Measurements from ENCODE around the gene SP140. TPM values are rescaled to one million over a fixed set of nuclear protein-coding genes. Genes with fewer than 3 reads are reported as not detected.

SP140 gene
- total and polyA plus RNA-seq, 9 of the 15 experiments (the other 6 are each of a cell fraction or from before 2014, with no cell fraction given), result 0.04 to 1.1 (median 0.57) TPM; not detected in 1

DNA sequence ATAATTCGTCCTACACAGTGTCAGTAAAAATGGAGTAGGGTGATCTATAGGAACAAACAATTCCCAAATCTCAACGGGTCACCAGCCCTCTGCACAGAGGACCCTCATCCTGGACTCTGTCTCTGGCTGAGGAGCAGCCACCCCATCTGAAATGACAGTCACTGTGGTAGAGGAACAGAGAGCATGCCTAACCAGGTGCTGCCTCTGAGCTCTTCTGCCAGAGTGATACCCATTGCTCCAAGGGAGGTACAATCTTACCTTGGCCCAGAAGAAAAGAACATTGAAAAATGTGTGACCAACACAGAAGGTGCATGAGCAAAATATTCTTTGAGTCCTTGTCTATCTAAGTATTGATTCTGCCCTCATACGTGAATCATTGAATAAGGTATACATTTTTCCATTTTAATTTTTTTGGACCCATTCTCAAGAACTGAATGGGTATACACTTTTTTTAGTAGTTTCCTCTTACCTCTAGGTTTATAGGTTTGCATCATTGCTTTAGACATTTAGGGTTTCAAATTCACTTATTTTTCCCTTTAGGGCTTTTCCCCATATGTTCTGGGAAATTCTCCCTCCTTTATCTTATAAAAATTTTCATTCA lies 8.7 kb downstream of the SP140 start:
- Histone ChIP-seq H3K9me1 (ENCODE audit: control insufficient read depth, insufficient read depth, low read length) (no peaks in the 10 kb centered on the region), H3K79me2 (ENCODE audit: control insufficient read depth, insufficient read depth, low read length) (no peaks in the 10 kb centered on the region), H3K4me3 (no peak overlapping the region), H3K27ac (ENCODE audit: extremely low read depth, low read depth, low read length) (no peak overlapping the region), H3K9me3 (replicated peaks; ENCODE audit: control insufficient read depth, insufficient read depth, low read depth, low read length) (peaks cover 4% of the 10 kb centered on the region), H3K4me1 (replicated peaks in 1 of 2; ENCODE audit: control insufficient read depth in 2 of 2, insufficient read depth in 2 of 2, low read length in 2 of 2) (no peaks in the 10 kb centered on the region), H3K4me2 (ENCODE audit: insufficient read depth, low read length) (no peak overlapping the region), H3K36me3 (ENCODE audit: control insufficient read depth, insufficient read depth, low read length) (no peaks in the 10 kb centered on the region), H3K9ac (ENCODE audit: insufficient read depth in 1 of 2, low read depth in 2 of 2, low read length in 2 of 2) (no peak overlapping the region), H3K27me3 (ENCODE audit: control insufficient read depth in 2 of 2, insufficient read depth in 2 of 2, low read length in 2 of 2) (no peaks in the 10 kb centered on the region), H4K20me1 (replicated peaks; ENCODE audit: control insufficient read depth, insufficient read depth, low read length) (no peaks in the 10 kb centered on the region), H2AFZ (ENCODE audit: low read depth, low read length) (no peak overlapping the region)
- WGBS (ENCODE audit: insufficient coverage, low coverage, missing lambda C conversion rate), result 2% methylated on average over 3 of the region's 3 CpGs
- no peak for DNase-seq (ENCODE audit: extremely low read depth in 1 of 4, low spot score in 3 of 4)
- in situ Hi-C loops (cut with MboI) (no loop called here), intact Hi-C loops (cut with micrococcal nuclease) (no loop called here)
- CTCF ChIA-PET (ENCODE audit: low intra/inter-chr PET ratio), result no interaction called here
- POLR2A ChIA-PET, result no interaction called here
- no peak for ATAC-seq
- BruUV-seq (replicated peaks), result no TSS peak
- FAIRE-seq, result no peak
- TF ChIP-seq, protein P1, sequence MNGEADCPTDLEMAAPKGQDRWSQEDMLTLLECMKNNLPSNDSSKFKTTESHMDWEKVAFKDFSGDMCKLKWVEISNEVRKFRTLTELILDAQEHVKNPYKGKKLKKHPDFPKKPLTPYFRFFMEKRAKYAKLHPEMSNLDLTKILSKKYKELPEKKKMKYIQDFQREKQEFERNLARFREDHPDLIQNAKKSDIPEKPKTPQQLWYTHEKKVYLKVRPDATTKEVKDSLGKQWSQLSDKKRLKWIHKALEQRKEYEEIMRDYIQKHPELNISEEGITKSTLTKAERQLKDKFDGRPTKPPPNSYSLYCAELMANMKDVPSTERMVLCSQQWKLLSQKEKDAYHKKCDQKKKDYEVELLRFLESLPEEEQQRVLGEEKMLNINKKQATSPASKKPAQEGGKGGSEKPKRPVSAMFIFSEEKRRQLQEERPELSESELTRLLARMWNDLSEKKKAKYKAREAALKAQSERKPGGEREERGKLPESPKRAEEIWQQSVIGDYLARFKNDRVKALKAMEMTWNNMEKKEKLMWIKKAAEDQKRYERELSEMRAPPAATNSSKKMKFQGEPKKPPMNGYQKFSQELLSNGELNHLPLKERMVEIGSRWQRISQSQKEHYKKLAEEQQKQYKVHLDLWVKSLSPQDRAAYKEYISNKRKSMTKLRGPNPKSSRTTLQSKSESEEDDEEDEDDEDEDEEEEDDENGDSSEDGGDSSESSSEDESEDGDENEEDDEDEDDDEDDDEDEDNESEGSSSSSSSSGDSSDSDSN (IDR thresholded peaks at IDR 0.05; ENCODE audit: borderline replicate concordance in 1 of 2, low read depth in 2 of 2, low read length in 2 of 2), result no peak
- TF ChIP-seq CBX1 (IDR thresholded peaks at IDR 0.05; ENCODE audit: low read depth) (no peak), SMAD4 (CRISPR knock-in tag; conservative IDR thresholded peaks at IDR 0.05) (no peak), MEF2A (IDR thresholded peaks at IDR 0.05; ENCODE audit: control insufficient read depth, low read depth, low read length) (no peak), EZH2 (IDR thresholded peaks at IDR 0.05; ENCODE audit: borderline replicate concordance, low read depth, low read length) (no peak), ZNF217 (CRISPR knock-in tag; IDR thresholded peaks at IDR 0.05) (no peak), FOXA1 (IDR thresholded peaks at IDR 0.05; ENCODE audit: borderline replicate concordance) (no peak)
- TF ChIP-seq, protein P2, sequence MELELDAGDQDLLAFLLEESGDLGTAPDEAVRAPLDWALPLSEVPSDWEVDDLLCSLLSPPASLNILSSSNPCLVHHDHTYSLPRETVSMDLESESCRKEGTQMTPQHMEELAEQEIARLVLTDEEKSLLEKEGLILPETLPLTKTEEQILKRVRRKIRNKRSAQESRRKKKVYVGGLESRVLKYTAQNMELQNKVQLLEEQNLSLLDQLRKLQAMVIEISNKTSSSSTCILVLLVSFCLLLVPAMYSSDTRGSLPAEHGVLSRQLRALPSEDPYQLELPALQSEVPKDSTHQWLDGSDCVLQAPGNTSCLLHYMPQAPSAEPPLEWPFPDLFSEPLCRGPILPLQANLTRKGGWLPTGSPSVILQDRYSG (tag; conservative IDR thresholded peaks at IDR 0.05; ENCODE audit: low read depth), result no peak
- TF ChIP-seq, protein P3, sequence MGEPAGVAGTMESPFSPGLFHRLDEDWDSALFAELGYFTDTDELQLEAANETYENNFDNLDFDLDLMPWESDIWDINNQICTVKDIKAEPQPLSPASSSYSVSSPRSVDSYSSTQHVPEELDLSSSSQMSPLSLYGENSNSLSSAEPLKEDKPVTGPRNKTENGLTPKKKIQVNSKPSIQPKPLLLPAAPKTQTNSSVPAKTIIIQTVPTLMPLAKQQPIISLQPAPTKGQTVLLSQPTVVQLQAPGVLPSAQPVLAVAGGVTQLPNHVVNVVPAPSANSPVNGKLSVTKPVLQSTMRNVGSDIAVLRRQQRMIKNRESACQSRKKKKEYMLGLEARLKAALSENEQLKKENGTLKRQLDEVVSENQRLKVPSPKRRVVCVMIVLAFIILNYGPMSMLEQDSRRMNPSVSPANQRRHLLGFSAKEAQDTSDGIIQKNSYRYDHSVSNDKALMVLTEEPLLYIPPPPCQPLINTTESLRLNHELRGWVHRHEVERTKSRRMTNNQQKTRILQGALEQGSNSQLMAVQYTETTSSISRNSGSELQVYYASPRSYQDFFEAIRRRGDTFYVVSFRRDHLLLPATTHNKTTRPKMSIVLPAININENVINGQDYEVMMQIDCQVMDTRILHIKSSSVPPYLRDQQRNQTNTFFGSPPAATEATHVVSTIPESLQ (CRISPR knock-in tag; IDR thresholded peaks at IDR 0.05), result no peak
- TF ChIP-seq, protein P4, sequence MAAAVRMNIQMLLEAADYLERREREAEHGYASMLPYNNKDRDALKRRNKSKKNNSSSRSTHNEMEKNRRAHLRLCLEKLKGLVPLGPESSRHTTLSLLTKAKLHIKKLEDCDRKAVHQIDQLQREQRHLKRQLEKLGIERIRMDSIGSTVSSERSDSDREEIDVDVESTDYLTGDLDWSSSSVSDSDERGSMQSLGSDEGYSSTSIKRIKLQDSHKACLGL (CRISPR knock-in tag; IDR thresholded peaks at IDR 0.05; ENCODE audit: borderline replicate concordance, poor library complexity, severe bottlenecking), result no peak
- TF ChIP-seq, protein P5, sequence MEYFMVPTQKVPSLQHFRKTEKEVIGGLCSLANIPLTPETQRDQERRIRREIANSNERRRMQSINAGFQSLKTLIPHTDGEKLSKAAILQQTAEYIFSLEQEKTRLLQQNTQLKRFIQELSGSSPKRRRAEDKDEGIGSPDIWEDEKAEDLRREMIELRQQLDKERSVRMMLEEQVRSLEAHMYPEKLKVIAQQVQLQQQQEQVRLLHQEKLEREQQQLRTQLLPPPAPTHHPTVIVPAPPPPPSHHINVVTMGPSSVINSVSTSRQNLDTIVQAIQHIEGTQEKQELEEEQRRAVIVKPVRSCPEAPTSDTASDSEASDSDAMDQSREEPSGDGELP (CRISPR knock-in tag; IDR thresholded peaks at IDR 0.05; ENCODE audit: borderline replicate concordance), result no peak
- TF ChIP-seq, protein P6, sequence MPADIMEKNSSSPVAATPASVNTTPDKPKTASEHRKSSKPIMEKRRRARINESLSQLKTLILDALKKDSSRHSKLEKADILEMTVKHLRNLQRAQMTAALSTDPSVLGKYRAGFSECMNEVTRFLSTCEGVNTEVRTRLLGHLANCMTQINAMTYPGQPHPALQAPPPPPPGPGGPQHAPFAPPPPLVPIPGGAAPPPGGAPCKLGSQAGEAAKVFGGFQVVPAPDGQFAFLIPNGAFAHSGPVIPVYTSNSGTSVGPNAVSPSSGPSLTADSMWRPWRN (IDR thresholded peaks at IDR 0.05; ENCODE audit: low read depth), result no peak
